Astrocyte of the spinal cord (primary cell): ENCODE measurements around the gene TCAP.

Experiments
- DNase-seq: peaks from one replicate; pipeline ENCODE4 v3.0.0; 2011; ENCODE audit warnings: low read depth, low spot score
- H3K4me3 ChIP-seq: 2 replicates; pipeline ENCODE4 v1.5.1; 2011; ENCODE audit warnings: low read depth, mild to moderate bottlenecking, low read length, moderate library complexity
- CTCF ChIP-seq: IDR thresholded peaks from 2 replicates; pipeline ENCODE4 v1.5.1; 2012; ENCODE audit warnings: low read depth, mild to moderate bottlenecking, low read length, inconsistent platforms
- in situ Hi-C: cut with HindIII; loops from 2 replicates; pipeline ENCODE4 v1.10.0; 2017; ENCODE audit warnings: low sequenced_read_pairs

TCAP gene

GRCh38 chr17:39664581-39665561 is at the start of gene TCAP:
TCAP (plus strand) TSS chr17:39665349; CDS start chr17:39665360, 11 bp downstream.
- in situ Hi-C loops = no loop called here
- no peak for TF ChIP-seq CTCF
- no peak for DNase-seq
- no peak within 1 kb of the TSS for H3K4me3 ChIP-seq

GRCh38 chr17:39615434-39615833 is 49.7 kb upstream of the TCAP start:
- in situ Hi-C loops = no loop called here
- H3K4me3 ChIP-seq = no peak overlapping the region
- TF ChIP-seq CTCF = no peak
- DNase-seq = no peak

- TF ChIP-seq CTCF = no peak
Observed at GRCh38 chr17:39617100-39617445, 48.1 kb upstream of the TCAP start.

GRCh38 chr17:39617446-39618245 is 47.5 kb upstream of the TCAP start:
- TF ChIP-seq CTCF = no peak
- in situ Hi-C loops = no loop called here
- no peak for DNase-seq
- peak overlapping the region; percentile 51 for H3K4me3 ChIP-seq

More at GRCh38 chr17:39617100-39617445, 48.1 kb upstream of the TCAP start:
- in situ Hi-C loops = no loop called here
- no peak overlapping the region for H3K4me3 ChIP-seq
- no peak for DNase-seq

- DNase-seq = no peak
- in situ Hi-C loops = no loop called here
- H3K4me3 ChIP-seq = peak overlapping the region; percentile 51
- no peak for TF ChIP-seq CTCF
Observed at GRCh38 chr17:39618246-39618913, 46.8 kb upstream of the TCAP start.
